ENCODE measurements around the gene LLGL1.

Gene LLGL1

GRCh38 chr17:18246109-18246725, 20.8 kb downstream of the LLGL1 start:
- Histone ChIP-seq H3K27ac (ENCODE audit: low read depth, low read length, poor library complexity, severe bottlenecking) (no peak overlapping the region), H3K79me2 (ENCODE audit: insufficient read depth, low read length) (no peaks in the 10 kb centered on the region), H4K20me1 (ENCODE audit: insufficient read depth, low read length) (no peaks in the 10 kb centered on the region), H3K4me2 (ENCODE audit: low read length) (no peak overlapping the region), H3K27me3 (ENCODE audit: insufficient read depth, low read length) (no peaks in the 10 kb centered on the region), H3K9me3 (ENCODE audit: low read length) (no peaks in the 10 kb centered on the region), H3K4me1 (ENCODE audit: insufficient read depth, low read length, severe bottlenecking) (no peaks in the 10 kb centered on the region), H3F3A (ENCODE audit: insufficient read depth, low read length) (no peaks in the 10 kb centered on the region), H2AFZ (ENCODE audit: low read length) (no peak overlapping the region), H3K9ac (ENCODE audit: low read length) (no peak overlapping the region), H3K9me2 (ENCODE audit: low read depth, low read length) (no peaks in the 10 kb centered on the region), H3K36me3 (ENCODE audit: insufficient read depth, low read length) (peaks cover 52% of the 10 kb centered on the region), H3K4me3 (ENCODE audit: low read depth, low read length, poor library complexity, severe bottlenecking) (no peak overlapping the region)
- TF ChIP-seq EZH2 (IDR thresholded peaks at IDR 0.05; ENCODE audit: borderline replicate concordance, low read length) (no peak), CTCF (IDR thresholded peaks at IDR 0.05; ENCODE audit: low read length) (no peak)

GRCh38 chr17:18246880-18247612, 21.6 kb downstream of the LLGL1 start:
- no peak for TF ChIP-seq EZH2 (IDR thresholded peaks at IDR 0.05; ENCODE audit: borderline replicate concordance, low read length)
- TF ChIP-seq CTCF (IDR thresholded peaks at IDR 0.05; ENCODE audit: low read length), result no peak
- no peaks in the 10 kb centered on the region for H3K9me2 ChIP-seq (ENCODE audit: low read depth, low read length)
- H3K27me3 ChIP-seq (ENCODE audit: insufficient read depth, low read length), result no peaks in the 10 kb centered on the region
- H3K9me3 ChIP-seq (ENCODE audit: low read length), result no peaks in the 10 kb centered on the region
- no peaks in the 10 kb centered on the region for H3F3A ChIP-seq (ENCODE audit: insufficient read depth, low read length)
- no peak overlapping the region for H3K4me3 ChIP-seq (ENCODE audit: low read depth, low read length, poor library complexity, severe bottlenecking)
- no peak overlapping the region for H3K4me2 ChIP-seq (ENCODE audit: low read length)
- H3K4me1 ChIP-seq (ENCODE audit: insufficient read depth, low read length, severe bottlenecking), result no peaks in the 10 kb centered on the region
- H3K79me2 ChIP-seq (ENCODE audit: insufficient read depth, low read length), result no peaks in the 10 kb centered on the region
- H4K20me1 ChIP-seq (ENCODE audit: insufficient read depth, low read length), result no peaks in the 10 kb centered on the region
- no peak overlapping the region for H2AFZ ChIP-seq (ENCODE audit: low read length)
- H3K9ac ChIP-seq (ENCODE audit: low read length), result no peak overlapping the region
- H3K27ac ChIP-seq (ENCODE audit: low read depth, low read length, poor library complexity, severe bottlenecking), result no peak overlapping the region
- peaks cover 58% of the 10 kb centered on the region for H3K36me3 ChIP-seq (ENCODE audit: insufficient read depth, low read length)

GRCh38 chr17:18247613-18248001, 22.2 kb downstream of the LLGL1 start:
- H3K27me3 ChIP-seq (ENCODE audit: insufficient read depth, low read length), result no peaks in the 10 kb centered on the region
- no peaks in the 10 kb centered on the region for H3K9me3 ChIP-seq (ENCODE audit: low read length)
- no peak overlapping the region for H2AFZ ChIP-seq (ENCODE audit: low read length)
- no peak overlapping the region for H3K27ac ChIP-seq (ENCODE audit: low read depth, low read length, poor library complexity, severe bottlenecking)
- H4K20me1 ChIP-seq (ENCODE audit: insufficient read depth, low read length), result no peaks in the 10 kb centered on the region
- peaks cover 64% of the 10 kb centered on the region for H3K36me3 ChIP-seq (ENCODE audit: insufficient read depth, low read length)
- no peak overlapping the region for H3K4me2 ChIP-seq (ENCODE audit: low read length)
- H3K4me3 ChIP-seq (ENCODE audit: low read depth, low read length, poor library complexity, severe bottlenecking), result no peak overlapping the region
- H3K9me2 ChIP-seq (ENCODE audit: low read depth, low read length), result no peaks in the 10 kb centered on the region
- no peaks in the 10 kb centered on the region for H3F3A ChIP-seq (ENCODE audit: insufficient read depth, low read length)
- TF ChIP-seq EZH2 (IDR thresholded peaks at IDR 0.05; ENCODE audit: borderline replicate concordance, low read length), result no peak
- no peak for TF ChIP-seq CTCF (IDR thresholded peaks at IDR 0.05; ENCODE audit: low read length)
- no peak overlapping the region for H3K9ac ChIP-seq (ENCODE audit: low read length)
- no peaks in the 10 kb centered on the region for H3K4me1 ChIP-seq (ENCODE audit: insufficient read depth, low read length, severe bottlenecking)
- no peaks in the 10 kb centered on the region for H3K79me2 ChIP-seq (ENCODE audit: insufficient read depth, low read length)
